ENCODE results near the gene ZFP2.

ZFP2 gene

DNA sequence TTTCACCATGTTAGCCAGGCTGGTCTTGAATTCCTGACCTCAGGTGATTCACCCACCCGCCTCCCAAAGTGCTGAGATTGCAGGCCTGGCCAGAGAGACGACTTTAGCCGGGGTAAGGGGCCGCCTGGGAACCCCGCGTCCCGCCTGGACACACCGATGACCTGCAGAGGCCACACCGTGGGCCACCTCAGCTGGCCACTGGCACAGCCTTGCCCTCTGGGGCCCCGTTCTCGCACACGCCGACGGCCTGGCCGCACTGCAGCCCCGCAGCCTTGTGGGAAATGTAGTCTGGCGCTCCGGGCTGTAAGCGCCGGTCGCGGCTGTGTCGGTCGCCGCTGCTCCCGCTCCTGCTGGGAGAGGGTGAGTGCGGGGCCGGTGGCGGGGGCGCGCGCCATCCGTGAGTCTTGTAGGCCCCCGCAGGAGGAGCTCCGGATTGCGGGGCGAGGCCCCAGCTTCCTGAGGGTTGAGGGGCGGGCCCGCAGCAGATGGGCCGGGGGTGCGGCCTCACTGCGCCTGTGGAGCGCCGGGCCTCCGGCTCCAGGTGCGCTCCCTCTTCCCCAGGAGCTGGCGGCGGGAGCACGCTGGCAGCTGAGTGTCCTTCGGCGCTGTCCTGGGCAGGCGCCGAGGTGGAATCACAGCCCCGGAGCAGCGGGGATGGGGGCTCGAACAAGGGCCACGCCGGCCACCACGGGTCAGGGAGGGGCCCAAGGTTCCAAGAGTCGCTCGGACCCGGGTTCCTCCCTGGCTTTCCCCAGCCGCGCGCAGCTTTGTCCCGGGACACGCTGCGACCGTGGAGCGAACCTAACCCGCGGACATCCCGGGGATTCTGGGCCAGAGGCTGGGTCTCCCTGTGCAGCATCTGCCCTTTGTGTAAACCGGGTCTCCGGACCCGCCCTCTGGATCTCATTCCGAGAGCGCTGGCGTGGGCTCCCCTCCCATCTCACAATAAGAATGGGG is at the start of gene ZFP2:
Gene ZFP2 (plus strand): TSS at position 299 of the 957 bp plus-strand sequence. CDS start 35,401 bp downstream, outside the sequence.
- Histone ChIP-seq H3K4me1 (ENCODE audit: insufficient read depth, low read length, poor library complexity, severe bottlenecking) (no peaks in the 10 kb centered on the region), H3K36me3 (ENCODE audit: insufficient read depth, low read length) (no peaks in the 10 kb centered on the region), H3K79me2 (ENCODE audit: insufficient read depth, low read length) (no peaks in the 10 kb centered on the region), H3K9me3 (ENCODE audit: insufficient read depth, low read depth, low read length) (no peaks in the 10 kb centered on the region), H3K9me2 (replicated peaks; ENCODE audit: low read depth, low read length) (no peaks in the 10 kb centered on the region), H4K20me1 (ENCODE audit: insufficient read depth, low read length, poor library complexity, severe bottlenecking) (no peaks in the 10 kb centered on the region), H3K4me3 (ENCODE audit: low read length, poor library complexity, severe bottlenecking) (no peak within 1 kb of the TSS), H3K27me3 (ENCODE audit: insufficient read depth, low read length, poor library complexity, severe bottlenecking) (no peaks in the 10 kb centered on the region), H3K9ac (ENCODE audit: low read depth, low read length, poor library complexity, severe bottlenecking) (no peak within 1 kb of the TSS), H2AFZ (ENCODE audit: low read length) (no peak within 1 kb of the TSS), H3F3A (ENCODE audit: low read depth) (no peaks in the 10 kb centered on the region), H3K4me2 (ENCODE audit: low read depth, low read length, poor library complexity, severe bottlenecking) (no peak within 1 kb of the TSS)
- no peak for TF ChIP-seq EZH2phosphoT487 (IDR thresholded peaks at IDR 0.05; ENCODE audit: borderline replicate concordance)

DNA sequence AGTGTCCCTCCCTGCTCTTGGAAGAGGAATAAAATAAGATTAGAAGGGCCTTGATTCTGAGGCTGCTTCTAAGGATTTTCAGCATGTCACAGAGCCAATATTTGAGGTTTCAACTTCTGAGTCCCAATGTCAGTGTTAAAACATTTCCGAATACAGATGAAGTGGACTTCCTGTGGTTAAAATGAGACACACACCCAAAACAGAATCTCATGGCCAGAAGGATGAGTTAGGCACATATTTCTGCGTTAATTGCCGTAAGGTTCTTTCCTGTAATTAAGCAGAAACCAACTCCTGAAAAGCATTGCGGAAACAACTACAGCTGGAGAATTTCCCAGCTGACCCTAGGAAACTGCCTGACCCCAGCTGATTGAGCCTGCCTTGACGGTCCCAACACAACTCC is 46.4 kb upstream of the ZFP2 start:
- Histone ChIP-seq H3K27me3 (ENCODE audit: insufficient read depth, low read length, poor library complexity, severe bottlenecking) (no peaks in the 10 kb centered on the region), H3K9me3 (ENCODE audit: insufficient read depth, low read depth, low read length) (no peaks in the 10 kb centered on the region)

DNA sequence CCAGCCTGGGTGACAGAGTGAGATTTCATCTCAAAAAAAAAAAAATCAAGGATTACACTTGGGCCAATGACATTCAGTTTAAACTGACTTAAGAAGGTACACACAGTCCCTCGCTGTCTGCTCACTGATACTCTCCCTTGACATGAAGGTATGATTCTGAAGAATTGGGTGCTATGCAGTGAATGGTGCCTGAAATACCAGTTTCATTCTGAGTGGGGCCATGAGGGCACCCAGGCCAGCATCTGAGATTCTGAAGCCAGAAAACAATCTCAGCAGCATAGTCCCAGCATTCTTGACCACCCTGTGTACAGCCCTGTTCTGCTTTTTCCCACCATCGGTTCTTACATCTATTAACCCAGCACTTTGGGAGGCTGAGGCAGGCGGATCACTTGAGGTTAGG is 43.8 kb upstream of the ZFP2 start:
- H3K9ac ChIP-seq (ENCODE audit: low read depth, low read length, poor library complexity, severe bottlenecking) = no peak overlapping the region
- no peaks in the 10 kb centered on the region for H4K20me1 ChIP-seq (ENCODE audit: insufficient read depth, low read length, poor library complexity, severe bottlenecking)
- no peaks in the 10 kb centered on the region for H3K27me3 ChIP-seq (ENCODE audit: insufficient read depth, low read length, poor library complexity, severe bottlenecking)
- H3K4me1 ChIP-seq (ENCODE audit: insufficient read depth, low read length, poor library complexity, severe bottlenecking) = no peaks in the 10 kb centered on the region
- H3K9me3 ChIP-seq (ENCODE audit: insufficient read depth, low read depth, low read length) = no peaks in the 10 kb centered on the region
- H3K79me2 ChIP-seq (ENCODE audit: insufficient read depth, low read length) = no peaks in the 10 kb centered on the region
- no peaks in the 10 kb centered on the region for H3F3A ChIP-seq (ENCODE audit: low read depth)
- TF ChIP-seq, protein P1, sequence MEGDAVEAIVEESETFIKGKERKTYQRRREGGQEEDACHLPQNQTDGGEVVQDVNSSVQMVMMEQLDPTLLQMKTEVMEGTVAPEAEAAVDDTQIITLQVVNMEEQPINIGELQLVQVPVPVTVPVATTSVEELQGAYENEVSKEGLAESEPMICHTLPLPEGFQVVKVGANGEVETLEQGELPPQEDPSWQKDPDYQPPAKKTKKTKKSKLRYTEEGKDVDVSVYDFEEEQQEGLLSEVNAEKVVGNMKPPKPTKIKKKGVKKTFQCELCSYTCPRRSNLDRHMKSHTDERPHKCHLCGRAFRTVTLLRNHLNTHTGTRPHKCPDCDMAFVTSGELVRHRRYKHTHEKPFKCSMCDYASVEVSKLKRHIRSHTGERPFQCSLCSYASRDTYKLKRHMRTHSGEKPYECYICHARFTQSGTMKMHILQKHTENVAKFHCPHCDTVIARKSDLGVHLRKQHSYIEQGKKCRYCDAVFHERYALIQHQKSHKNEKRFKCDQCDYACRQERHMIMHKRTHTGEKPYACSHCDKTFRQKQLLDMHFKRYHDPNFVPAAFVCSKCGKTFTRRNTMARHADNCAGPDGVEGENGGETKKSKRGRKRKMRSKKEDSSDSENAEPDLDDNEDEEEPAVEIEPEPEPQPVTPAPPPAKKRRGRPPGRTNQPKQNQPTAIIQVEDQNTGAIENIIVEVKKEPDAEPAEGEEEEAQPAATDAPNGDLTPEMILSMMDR (conservative IDR thresholded peaks at IDR 0.05; ENCODE audit: low read length) = no peak
- no peak for TF ChIP-seq EZH2phosphoT487 (IDR thresholded peaks at IDR 0.05; ENCODE audit: borderline replicate concordance)
- no peak overlapping the region for H3K4me3 ChIP-seq (ENCODE audit: low read length, poor library complexity, severe bottlenecking)
- no peaks in the 10 kb centered on the region for H3K36me3 ChIP-seq (ENCODE audit: insufficient read depth, low read length)
- H2AFZ ChIP-seq (ENCODE audit: low read length) = no peak overlapping the region
- H3K9me2 ChIP-seq (replicated peaks; ENCODE audit: low read depth, low read length) = no peaks in the 10 kb centered on the region
- H3K4me2 ChIP-seq (ENCODE audit: low read depth, low read length, poor library complexity, severe bottlenecking) = no peak overlapping the region

More for the DNA sequence above, 46.4 kb upstream of the ZFP2 start:
- Histone ChIP-seq H3K4me1 (ENCODE audit: insufficient read depth, low read length, poor library complexity, severe bottlenecking) (no peaks in the 10 kb centered on the region), H3K79me2 (ENCODE audit: insufficient read depth, low read length) (no peaks in the 10 kb centered on the region), H4K20me1 (ENCODE audit: insufficient read depth, low read length, poor library complexity, severe bottlenecking) (no peaks in the 10 kb centered on the region), H3K9ac (ENCODE audit: low read depth, low read length, poor library complexity, severe bottlenecking) (no peak overlapping the region), H3K4me2 (ENCODE audit: low read depth, low read length, poor library complexity, severe bottlenecking) (no peak overlapping the region), H3K9me2 (replicated peaks; ENCODE audit: low read depth, low read length) (no peaks in the 10 kb centered on the region), H3F3A (ENCODE audit: low read depth) (no peaks in the 10 kb centered on the region), H3K36me3 (ENCODE audit: insufficient read depth, low read length) (no peaks in the 10 kb centered on the region), H3K4me3 (ENCODE audit: low read length, poor library complexity, severe bottlenecking) (no peak overlapping the region), H2AFZ (ENCODE audit: low read length) (no peak overlapping the region)
- TF ChIP-seq, protein P1 (conservative IDR thresholded peaks at IDR 0.05; ENCODE audit: low read length) = no peak
- TF ChIP-seq EZH2phosphoT487 (IDR thresholded peaks at IDR 0.05; ENCODE audit: borderline replicate concordance) = no peak

All from Loucy (cell line).